ENCODE results near the gene DTWD2. TPM values are rescaled to one million over a fixed set of nuclear protein-coding genes. Genes with fewer than 3 reads are reported as not detected.
"Not testable (repeated sequence)": the region's sequence is repeated elsewhere in the genome, so short reads cannot be mapped to it uniquely, and the experiment has no call there.

Gene DTWD2
- total and polyA plus RNA-seq, 3 donors from 2014 or later: 5.8 to 19.7 (median 15.8) TPM

GRCh38 chr5:118980438-118980837 is 7.9 kb downstream of the DTWD2 start:
- Histone ChIP-seq H3K27me3 (no peaks in the 10 kb centered on the region), H3K4me1 (no peaks in the 10 kb centered on the region), H3K36me3 (ENCODE audit: low read depth, missing control alignments) (no peaks in the 10 kb centered on the region), H3K9me3 (no peaks in the 10 kb centered on the region), H3K27ac (no peak overlapping the region), H3K4me3 (no peak overlapping the region)
- TF ChIP-seq, protein P1, sequence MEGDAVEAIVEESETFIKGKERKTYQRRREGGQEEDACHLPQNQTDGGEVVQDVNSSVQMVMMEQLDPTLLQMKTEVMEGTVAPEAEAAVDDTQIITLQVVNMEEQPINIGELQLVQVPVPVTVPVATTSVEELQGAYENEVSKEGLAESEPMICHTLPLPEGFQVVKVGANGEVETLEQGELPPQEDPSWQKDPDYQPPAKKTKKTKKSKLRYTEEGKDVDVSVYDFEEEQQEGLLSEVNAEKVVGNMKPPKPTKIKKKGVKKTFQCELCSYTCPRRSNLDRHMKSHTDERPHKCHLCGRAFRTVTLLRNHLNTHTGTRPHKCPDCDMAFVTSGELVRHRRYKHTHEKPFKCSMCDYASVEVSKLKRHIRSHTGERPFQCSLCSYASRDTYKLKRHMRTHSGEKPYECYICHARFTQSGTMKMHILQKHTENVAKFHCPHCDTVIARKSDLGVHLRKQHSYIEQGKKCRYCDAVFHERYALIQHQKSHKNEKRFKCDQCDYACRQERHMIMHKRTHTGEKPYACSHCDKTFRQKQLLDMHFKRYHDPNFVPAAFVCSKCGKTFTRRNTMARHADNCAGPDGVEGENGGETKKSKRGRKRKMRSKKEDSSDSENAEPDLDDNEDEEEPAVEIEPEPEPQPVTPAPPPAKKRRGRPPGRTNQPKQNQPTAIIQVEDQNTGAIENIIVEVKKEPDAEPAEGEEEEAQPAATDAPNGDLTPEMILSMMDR (IDR thresholded peaks at IDR 0.05): no peak
- no peak for TF ChIP-seq POLR2A (IDR thresholded peaks at IDR 0.05)
- intact Hi-C loops (cut with DNase I; ENCODE audit: low total_unique reads): no loop called here
- DNase-seq: no peak
- WGBS, 2 donors: 90 to 93% methylated on average over 1 of the region's 1 CpG

DNA sequence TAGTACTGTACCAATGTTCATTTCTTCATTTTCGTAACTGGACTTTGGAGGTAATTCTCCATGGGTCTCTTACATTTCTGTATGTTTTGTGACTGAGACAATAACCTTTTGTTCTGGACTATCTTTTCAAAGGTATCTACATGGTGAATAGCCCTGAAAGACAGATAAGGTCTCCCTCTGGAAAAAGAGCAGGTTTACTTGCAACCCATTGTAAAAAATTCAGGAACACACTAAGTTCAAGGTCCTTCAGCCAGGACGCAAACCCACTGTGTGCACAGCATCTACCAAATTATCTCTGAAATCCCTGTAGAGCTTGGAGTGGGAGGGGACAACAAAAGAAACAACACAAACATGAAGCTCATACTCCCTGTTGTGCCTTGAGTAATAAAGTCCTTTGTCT is 8.3 kb downstream of the DTWD2 start:
- H3K36me3 ChIP-seq (ENCODE audit: low read depth, missing control alignments): no peaks in the 10 kb centered on the region
- no peaks in the 10 kb centered on the region for H3K27me3 ChIP-seq
- TF ChIP-seq POLR2A (IDR thresholded peaks at IDR 0.05): no peak
- TF ChIP-seq, protein P1 (IDR thresholded peaks at IDR 0.05): no peak
- DNase-seq: no peak
- H3K9me3 ChIP-seq: no peaks in the 10 kb centered on the region
- H3K4me3 ChIP-seq: no peak overlapping the region
- H3K27ac ChIP-seq: no peak overlapping the region
- H3K4me1 ChIP-seq: no peaks in the 10 kb centered on the region
- intact Hi-C loops (cut with DNase I; ENCODE audit: low total_unique reads): no loop called here
- WGBS, 2 donors: 45 to 64% methylated on average over 2 of the region's 2 CpGs

- H3K36me3 ChIP-seq (ENCODE audit: low read depth, missing control alignments); H3K27me3 ChIP-seq; DNase-seq; H3K27ac ChIP-seq; H3K4me1 ChIP-seq; H3K9me3 ChIP-seq; intact Hi-C loops (cut with DNase I; ENCODE audit: low total_unique reads): not testable (repeated sequence)
- WGBS, 2 donors: 81 to 87% methylated on average over 22 to 23 of the region's 23 CpGs
- peak overlapping the region in 1 of 2 donors; percentile 23 for H3K4me3 ChIP-seq
These were observed 14.4 kb downstream of the DTWD2 start for GRCh38 chr5:118973779-118974445.

DNA sequence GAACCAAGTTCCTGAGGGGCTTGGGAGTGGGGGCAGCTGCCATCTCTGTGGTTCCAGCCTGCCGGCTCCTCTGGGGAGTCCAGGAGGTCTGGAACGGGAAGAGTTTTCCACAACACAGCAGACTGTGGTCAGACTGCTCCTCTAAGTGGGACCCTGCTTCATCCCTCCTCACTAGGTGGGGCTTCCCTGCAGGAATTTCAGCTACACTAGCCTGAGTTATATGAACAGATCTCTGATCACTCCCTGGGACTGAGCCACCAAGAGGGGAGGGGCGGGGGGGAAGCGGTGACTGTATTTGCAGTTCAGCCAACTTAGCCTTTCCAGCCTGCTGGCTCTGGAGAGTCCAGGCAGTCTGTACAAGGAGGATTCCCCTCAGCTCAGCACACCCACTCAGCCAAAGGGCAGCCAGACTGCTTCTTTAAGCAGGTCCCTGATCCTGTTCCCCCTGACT is 19.4 kb downstream of the DTWD2 start:
- H3K4me3 ChIP-seq: no peak overlapping the region
- TF ChIP-seq POLR2A (IDR thresholded peaks at IDR 0.05): no peak
- TF ChIP-seq, protein P1 (IDR thresholded peaks at IDR 0.05): no peak
- DNase-seq: no peak
- no peaks in the 10 kb centered on the region for H3K4me1 ChIP-seq
- intact Hi-C loops (cut with DNase I; ENCODE audit: low total_unique reads): no loop called here
- no peaks in the 10 kb centered on the region for H3K27me3 ChIP-seq
- WGBS, 2 donors: 49 to 73% methylated on average over 2 to 4 of the region's 4 CpGs
- H3K36me3 ChIP-seq (ENCODE audit: low read depth, missing control alignments): no peaks in the 10 kb centered on the region
- no peaks in the 10 kb centered on the region for H3K9me3 ChIP-seq
- no peak overlapping the region for H3K27ac ChIP-seq

DNA sequence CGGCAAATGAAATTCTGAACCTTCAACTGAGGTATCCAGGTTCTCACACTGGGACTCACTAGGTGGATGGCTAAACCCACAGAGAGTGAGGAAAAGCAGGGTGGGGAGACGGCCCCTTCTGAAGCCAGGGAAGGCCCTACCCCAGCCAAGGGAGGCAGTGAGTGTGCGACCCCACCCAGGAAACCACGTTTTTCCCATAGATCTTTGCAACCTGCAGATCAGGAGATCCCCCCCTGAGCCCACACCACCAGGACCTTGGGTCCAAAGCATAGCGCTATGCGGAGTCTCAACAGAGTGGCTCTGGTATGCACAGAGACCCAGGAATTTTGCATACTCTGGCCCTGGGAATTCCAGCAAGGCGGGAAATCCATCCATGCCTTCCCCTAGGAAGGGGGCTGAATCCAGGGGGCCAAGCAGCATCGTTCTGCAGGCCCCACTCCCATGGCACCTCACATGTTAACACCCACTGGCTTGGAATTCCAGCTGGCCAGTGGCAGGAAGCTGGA is 19.9 kb downstream of the DTWD2 start:
- Histone ChIP-seq H3K4me1 (no peaks in the 10 kb centered on the region), H3K9me3 (no peaks in the 10 kb centered on the region), H3K36me3 (ENCODE audit: low read depth, missing control alignments) (no peaks in the 10 kb centered on the region), H3K27ac (no peak overlapping the region), H3K4me3 (no peak overlapping the region), H3K27me3 (no peaks in the 10 kb centered on the region)
- no peak for TF ChIP-seq POLR2A (IDR thresholded peaks at IDR 0.05)
- TF ChIP-seq, protein P1 (IDR thresholded peaks at IDR 0.05): no peak
- 89% methylated on average over 7 to 8 of the region's 8 CpGs for WGBS, 2 donors
- intact Hi-C loops (cut with DNase I; ENCODE audit: low total_unique reads): no loop called here
- no peak for DNase-seq

Data from testis (tissue), 3 donors.